ENCODE data around the gene ZNF169.

GRCh38 chr9:94245651-94246050, 13.4 kb upstream of the ZNF169 start:
- TF ChIP-seq EZH2phosphoT487 (IDR thresholded peaks at IDR 0.05; ENCODE audit: insufficient read depth, low read depth) (no peak), EZH2 (IDR thresholded peaks at IDR 0.05; ENCODE audit: insufficient read depth, poor library complexity, severe bottlenecking) (no peak)

Data from GM23248 (cell line).